Hepatocyte (in vitro differentiated cells): ENCODE data around the gene DIRAS1. TPM values are rescaled to one million over a fixed set of nuclear protein-coding genes. Genes with fewer than 3 reads are reported as not detected.

ENCODE experiments used
- DNase-seq: peaks from one replicate; pipeline ENCODE4 v3.0.0-alpha.2; 2016; ENCODE audit warnings: low spot score
- H2AFZ ChIP-seq: fragments of 200-600 bp; sonication (generic); 2 replicates; pipeline ENCODE4 v1.6.0; 2016; ENCODE audit warnings: antibody characterized with exemption, mild to moderate bottlenecking
- H3K27ac ChIP-seq: fragments of 200-600 bp; sonication (generic); 2 replicates; pipeline ENCODE4 v1.5.1; 2016; ENCODE audit warnings: mild to moderate bottlenecking
- H3K27me3 ChIP-seq: fragments of 200-600 bp; sonication (generic); 2 replicates; pipeline ENCODE4 v1.6.1; 2016
- H3K36me3 ChIP-seq: fragments of 200-600 bp; sonication (generic); replicated peaks from 2 replicates; pipeline ENCODE4 v1.5.1; 2016; ENCODE audit warnings: low read depth; ENCODE audit not compliant: insufficient read depth
- H3K4me1 ChIP-seq: fragments of 200-600 bp; sonication (generic); 2 replicates; pipeline ENCODE4 v1.5.1; 2016; ENCODE audit warnings: mild to moderate bottlenecking, moderate library complexity; ENCODE audit not compliant: insufficient read depth
- H3K4me2 ChIP-seq: fragments of 200-600 bp; sonication (generic); 2 replicates; pipeline ENCODE4 v1.6.0; 2016
- H3K4me3 ChIP-seq: fragments of 200-600 bp; sonication (generic); 2 replicates; pipeline ENCODE4 v1.5.1; 2016; ENCODE audit warnings: mild to moderate bottlenecking
- H3K79me2 ChIP-seq: fragments of 200-600 bp; sonication (generic); 2 replicates; pipeline ENCODE4 v1.6.0; 2017; ENCODE audit warnings: mild to moderate bottlenecking
- H3K9me2 ChIP-seq: fragments of 200-600 bp; sonication (generic); replicated peaks from 2 replicates; pipeline ENCODE4 v1.6.0; 2017; ENCODE audit warnings: mild to moderate bottlenecking; ENCODE audit not compliant: insufficient read depth
- H3K9me3 ChIP-seq: fragments of 200-600 bp; sonication (generic); 2 replicates; pipeline ENCODE4 v1.5.1; 2016; ENCODE audit warnings: low read depth, mild to moderate bottlenecking
- H4K20me1 ChIP-seq: fragments of 200-600 bp; sonication (generic); 2 replicates; pipeline ENCODE4 v1.6.0; 2016; ENCODE audit warnings: mild to moderate bottlenecking; ENCODE audit not compliant: insufficient read depth, poor library complexity, severe bottlenecking
- EZH2 ChIP-seq: fragments of 200-600 bp; sonication (generic); IDR thresholded peaks from 2 replicates; pipeline ENCODE4 v1.6.1; 2016; ENCODE audit warnings: antibody characterized with exemption, mild to moderate bottlenecking, borderline replicate concordance
- EZH2phosphoT487 ChIP-seq: fragments of 200-600 bp; sonication (generic); IDR thresholded peaks from one replicate; pipeline ENCODE4 v1.6.1; 2018; ENCODE audit warnings: antibody characterized with exemption, mild to moderate bottlenecking, low read depth, moderate library complexity; ENCODE audit not compliant: unreplicated experiment, severe bottlenecking
- WGBS: methylation state at CpG from one replicate; pipeline ENCODE4 v1.1.6; 2016; ENCODE audit warnings: low lambda C conversion rate; ENCODE audit errors: missing lambda C conversion rate; 5-methylcytosine and 5-hydroxymethylcytosine counted together
- polyA plus RNA-seq: library from polyadenylated mRNA; unstranded; fragments of >200 nt; fragmentation: Nextera tagmentation; extraction: Ambion mirVana; gene quantifications from 2 replicates; pipeline ENCODE4 v1.2.1, GENCODE V29; 2016
- total RNA-seq: library from RNA; depleted of rRNA; stranded (reverse); fragments of >200 nt; gene quantifications from 2 replicates; pipeline ENCODE4 v1.2.3, GENCODE V29; 2014
- TF ChIP-seq, protein P1 (sequence below): fragments of 200-600 bp; sonication (generic); IDR thresholded peaks from 2 replicates; pipeline ENCODE4 v1.5.1; 2016; ENCODE audit warnings: antibody characterized with exemption, mild to moderate bottlenecking; ENCODE audit not compliant: poor library complexity

DIRAS1 gene
- total and polyA plus RNA-seq, 2 experiments from 2014 or later = 1.5 to 2.4 TPM

DNA sequence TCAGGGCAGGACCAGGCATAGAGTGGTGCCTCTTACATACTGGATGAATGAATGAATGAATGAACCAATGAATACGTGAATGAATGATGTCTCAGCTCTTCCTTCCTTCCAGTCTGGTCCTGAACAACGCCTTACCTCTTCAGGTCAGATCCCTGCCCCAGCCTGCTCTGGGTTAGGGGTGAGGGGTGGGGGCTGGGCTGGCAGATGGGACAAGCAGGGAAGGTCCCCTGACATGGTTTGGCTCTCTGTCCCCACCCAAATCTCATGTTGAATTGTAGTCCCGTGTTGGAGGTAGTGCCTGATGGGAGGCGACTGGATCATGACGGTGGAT is 9.3 kb downstream of the DIRAS1 start:
- Histone ChIP-seq H3K9me3 (no peaks in the 10 kb centered on the region), H3K79me2 (no peaks in the 10 kb centered on the region), H3K9me2 (no peaks in the 10 kb centered on the region), H3K27ac (no peak overlapping the region), H3K27me3 (no peaks in the 10 kb centered on the region), H3K4me3 (no peak overlapping the region), H2AFZ (no peak overlapping the region), H3K4me1 (no peaks in the 10 kb centered on the region), H3K36me3 (no peaks in the 10 kb centered on the region), H3K4me2 (no peak overlapping the region), H4K20me1 (no peaks in the 10 kb centered on the region)
- TF ChIP-seq EZH2 = no peak
- TF ChIP-seq EZH2phosphoT487 = no peak
- TF ChIP-seq, protein P1, sequence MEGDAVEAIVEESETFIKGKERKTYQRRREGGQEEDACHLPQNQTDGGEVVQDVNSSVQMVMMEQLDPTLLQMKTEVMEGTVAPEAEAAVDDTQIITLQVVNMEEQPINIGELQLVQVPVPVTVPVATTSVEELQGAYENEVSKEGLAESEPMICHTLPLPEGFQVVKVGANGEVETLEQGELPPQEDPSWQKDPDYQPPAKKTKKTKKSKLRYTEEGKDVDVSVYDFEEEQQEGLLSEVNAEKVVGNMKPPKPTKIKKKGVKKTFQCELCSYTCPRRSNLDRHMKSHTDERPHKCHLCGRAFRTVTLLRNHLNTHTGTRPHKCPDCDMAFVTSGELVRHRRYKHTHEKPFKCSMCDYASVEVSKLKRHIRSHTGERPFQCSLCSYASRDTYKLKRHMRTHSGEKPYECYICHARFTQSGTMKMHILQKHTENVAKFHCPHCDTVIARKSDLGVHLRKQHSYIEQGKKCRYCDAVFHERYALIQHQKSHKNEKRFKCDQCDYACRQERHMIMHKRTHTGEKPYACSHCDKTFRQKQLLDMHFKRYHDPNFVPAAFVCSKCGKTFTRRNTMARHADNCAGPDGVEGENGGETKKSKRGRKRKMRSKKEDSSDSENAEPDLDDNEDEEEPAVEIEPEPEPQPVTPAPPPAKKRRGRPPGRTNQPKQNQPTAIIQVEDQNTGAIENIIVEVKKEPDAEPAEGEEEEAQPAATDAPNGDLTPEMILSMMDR = no peak
- DNase-seq = no peak
- WGBS = 70% methylated on average over 5 of the region's 5 CpGs

DNA sequence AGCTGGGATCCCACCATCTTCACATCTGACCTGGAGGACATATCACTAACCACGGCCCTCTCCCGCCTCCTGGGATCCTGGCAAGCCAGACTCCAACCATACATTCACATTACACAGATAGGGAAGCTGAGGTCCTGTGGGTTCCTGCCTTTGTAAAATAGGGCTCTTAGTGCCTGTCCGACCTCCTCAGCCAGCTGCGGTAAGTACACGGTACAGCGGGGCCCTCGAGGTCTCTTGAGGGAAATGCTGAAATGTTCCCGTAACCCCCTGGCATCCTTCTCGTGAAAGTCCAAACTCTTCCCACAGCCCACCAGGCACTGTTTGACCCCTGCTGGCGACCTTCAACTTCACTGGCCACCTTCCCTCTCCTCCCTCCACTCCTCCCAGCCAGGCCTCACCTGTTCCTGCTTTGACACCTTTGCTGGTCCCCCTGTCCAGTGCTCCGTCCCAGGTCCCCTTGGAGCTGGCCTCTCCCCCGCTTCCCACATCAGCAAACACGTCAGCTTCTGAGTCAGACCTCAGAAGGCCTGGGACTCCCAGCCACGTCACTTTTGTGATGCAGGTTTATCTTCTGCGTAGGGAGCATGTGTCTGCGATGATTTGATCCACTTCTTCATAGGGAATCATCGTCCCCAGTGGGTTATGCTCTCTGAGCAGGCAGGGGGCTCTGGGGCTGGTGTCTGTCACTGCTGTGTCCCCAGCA is 9.8 kb downstream of the DIRAS1 start:
- H3K79me2 ChIP-seq = no peaks in the 10 kb centered on the region
- 77% methylated on average over 17 of the region's 17 CpGs for WGBS
- H3K27me3 ChIP-seq = no peaks in the 10 kb centered on the region
- no peaks in the 10 kb centered on the region for H3K36me3 ChIP-seq
- H3K9me2 ChIP-seq = no peaks in the 10 kb centered on the region
- no peaks in the 10 kb centered on the region for H3K4me1 ChIP-seq
- no peak overlapping the region for H3K27ac ChIP-seq
- no peak for DNase-seq
- H3K4me2 ChIP-seq = no peak overlapping the region
- H2AFZ ChIP-seq = no peak overlapping the region
- TF ChIP-seq EZH2 (no peak), EZH2phosphoT487 (no peak)
- TF ChIP-seq, protein P1 = no peak
- no peaks in the 10 kb centered on the region for H4K20me1 ChIP-seq
- H3K4me3 ChIP-seq = no peak overlapping the region
- H3K9me3 ChIP-seq = no peaks in the 10 kb centered on the region

DNA sequence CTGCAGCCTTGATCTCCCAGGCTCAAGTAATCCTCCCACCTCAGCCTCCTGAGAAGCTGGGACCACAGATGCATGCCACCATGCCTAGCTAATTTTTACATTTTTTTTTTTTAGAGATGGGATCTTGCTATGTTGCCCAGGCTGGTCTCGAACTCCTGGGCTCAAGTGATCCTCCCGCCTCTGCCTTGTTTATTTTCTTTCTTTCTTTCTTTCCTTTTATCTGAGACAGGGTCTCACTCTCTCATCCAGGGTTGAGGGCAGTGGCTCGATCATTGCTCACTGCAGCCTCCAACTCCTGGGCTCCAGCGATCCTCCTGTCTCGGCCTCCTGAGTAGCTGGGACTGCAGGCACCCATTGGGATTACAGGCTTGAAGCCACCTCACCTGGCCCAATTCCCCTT is 14.9 kb downstream of the DIRAS1 start:
- DNase-seq = no peak
- Histone ChIP-seq H3K79me2 (no peaks in the 10 kb centered on the region), H3K27me3 (peaks cover 11% of the 10 kb centered on the region), H2AFZ (no peak overlapping the region), H3K4me3 (no peak overlapping the region), H4K20me1 (no peaks in the 10 kb centered on the region), H3K27ac (no peak overlapping the region), H3K36me3 (no peaks in the 10 kb centered on the region), H3K9me3 (no peaks in the 10 kb centered on the region), H3K9me2 (no peaks in the 10 kb centered on the region), H3K4me1 (peaks cover 3% of the 10 kb centered on the region), H3K4me2 (no peak overlapping the region)
- whole genome bisulfite sequencing = 100% methylated on average over 5 of the region's 5 CpGs
- TF ChIP-seq EZH2phosphoT487 = no peak
- TF ChIP-seq, protein P1 = no peak
- TF ChIP-seq EZH2 = no peak
